ENCODE data around the gene GLUL.

Gene GLUL

GRCh38 chr1:182359645-182360044, 31.9 kb downstream of the GLUL start:
- H3K79me2 ChIP-seq (ENCODE audit: insufficient read depth, low read length): no peaks in the 10 kb centered on the region
- no peaks in the 10 kb centered on the region for H3K36me3 ChIP-seq (ENCODE audit: insufficient read depth, low read length)
- H4K20me1 ChIP-seq (ENCODE audit: insufficient read depth, low read length): no peaks in the 10 kb centered on the region
- DNase-seq (no peak), ATAC-seq (ENCODE audit: insufficient read depth, low read depth) (no peak)
- H3K9ac ChIP-seq (ENCODE audit: low read depth, low read length): no peak overlapping the region
- TF ChIP-seq EZH2 (IDR thresholded peaks at IDR 0.05; ENCODE audit: borderline replicate concordance, low read depth, low read length, severe bottlenecking) (no peak), CTCF (IDR thresholded peaks at IDR 0.05; ENCODE audit: borderline replicate concordance, extremely low read depth, low read length, poor library complexity, severe bottlenecking) (no peak)
- H3K4me2 ChIP-seq (ENCODE audit: insufficient read depth, low read length): no peak overlapping the region
- H2AFZ ChIP-seq (ENCODE audit: low read depth, low read length): no peak overlapping the region
- H3K27ac ChIP-seq (ENCODE audit: low read length): no peak overlapping the region
- H3K27me3 ChIP-seq (ENCODE audit: insufficient read depth, low read length, poor library complexity): no peaks in the 10 kb centered on the region
- H3K4me1 ChIP-seq (ENCODE audit: insufficient read depth, low read length): no peaks in the 10 kb centered on the region
- no peaks in the 10 kb centered on the region for H3K9me3 ChIP-seq (ENCODE audit: insufficient read depth, low read length, severe bottlenecking)
- H3K4me3 ChIP-seq (ENCODE audit: low read depth in 1 of 2, low read length in 2 of 2): no peak overlapping the region

- no peak overlapping the region for H2AFZ ChIP-seq (ENCODE audit: low read depth, low read length)
- no peaks in the 10 kb centered on the region for H4K20me1 ChIP-seq (ENCODE audit: insufficient read depth, low read length)
- H3K27ac ChIP-seq (ENCODE audit: low read length): no peak overlapping the region
- no peak for ATAC-seq (ENCODE audit: insufficient read depth, low read depth)
- DNase-seq: no peak
- no peaks in the 10 kb centered on the region for H3K27me3 ChIP-seq (ENCODE audit: insufficient read depth, low read length, poor library complexity)
- TF ChIP-seq EZH2 (IDR thresholded peaks at IDR 0.05; ENCODE audit: borderline replicate concordance, low read depth, low read length, severe bottlenecking): no peak
- no peak for TF ChIP-seq CTCF (IDR thresholded peaks at IDR 0.05; ENCODE audit: borderline replicate concordance, extremely low read depth, low read length, poor library complexity, severe bottlenecking)
- H3K36me3 ChIP-seq (ENCODE audit: insufficient read depth, low read length): no peaks in the 10 kb centered on the region
- H3K9ac ChIP-seq (ENCODE audit: low read depth, low read length): no peak overlapping the region
- no peaks in the 10 kb centered on the region for H3K79me2 ChIP-seq (ENCODE audit: insufficient read depth, low read length)
- no peak overlapping the region for H3K4me3 ChIP-seq (ENCODE audit: low read depth in 1 of 2, low read length in 2 of 2)
- H3K4me2 ChIP-seq (ENCODE audit: insufficient read depth, low read length): no peak overlapping the region
- H3K9me3 ChIP-seq (ENCODE audit: insufficient read depth, low read length, severe bottlenecking): no peaks in the 10 kb centered on the region
- H3K4me1 ChIP-seq (ENCODE audit: insufficient read depth, low read length): no peaks in the 10 kb centered on the region
Observed at GRCh38 chr1:182357913-182358312, 33.7 kb downstream of the GLUL start.

GRCh38 chr1:182357171-182357570, 34.4 kb downstream of the GLUL start:
- Histone ChIP-seq H3K27ac (ENCODE audit: low read length) (no peak overlapping the region), H3K79me2 (ENCODE audit: insufficient read depth, low read length) (no peaks in the 10 kb centered on the region), H3K4me3 (ENCODE audit: low read depth in 1 of 2, low read length in 2 of 2) (no peak overlapping the region), H4K20me1 (ENCODE audit: insufficient read depth, low read length) (no peaks in the 10 kb centered on the region), H3K9me3 (ENCODE audit: insufficient read depth, low read length, severe bottlenecking) (no peaks in the 10 kb centered on the region), H3K4me2 (ENCODE audit: insufficient read depth, low read length) (no peak overlapping the region), H2AFZ (ENCODE audit: low read depth, low read length) (no peak overlapping the region), H3K36me3 (ENCODE audit: insufficient read depth, low read length) (no peaks in the 10 kb centered on the region), H3K27me3 (ENCODE audit: insufficient read depth, low read length, poor library complexity) (no peaks in the 10 kb centered on the region), H3K9ac (ENCODE audit: low read depth, low read length) (no peak overlapping the region), H3K4me1 (ENCODE audit: insufficient read depth, low read length) (no peaks in the 10 kb centered on the region)
- TF ChIP-seq CTCF (IDR thresholded peaks at IDR 0.05; ENCODE audit: borderline replicate concordance, extremely low read depth, low read length, poor library complexity, severe bottlenecking) (no peak), EZH2 (IDR thresholded peaks at IDR 0.05; ENCODE audit: borderline replicate concordance, low read depth, low read length, severe bottlenecking) (no peak)
- DNase-seq: peak; percentile 22
- peak; percentile 47; the same call in 1 of the 3 replicates for ATAC-seq (ENCODE audit: insufficient read depth, low read depth)

- Histone ChIP-seq H3K27me3 (ENCODE audit: insufficient read depth, low read length, poor library complexity) (no peaks in the 10 kb centered on the region), H3K4me1 (ENCODE audit: insufficient read depth, low read length) (no peaks in the 10 kb centered on the region), H3K4me3 (ENCODE audit: low read depth in 1 of 2, low read length in 2 of 2) (no peak overlapping the region), H3K79me2 (ENCODE audit: insufficient read depth, low read length) (no peaks in the 10 kb centered on the region), H4K20me1 (ENCODE audit: insufficient read depth, low read length) (no peaks in the 10 kb centered on the region), H3K27ac (ENCODE audit: low read length) (no peak overlapping the region), H3K4me2 (ENCODE audit: insufficient read depth, low read length) (no peak overlapping the region), H2AFZ (ENCODE audit: low read depth, low read length) (no peak overlapping the region), H3K9ac (ENCODE audit: low read depth, low read length) (no peak overlapping the region), H3K36me3 (ENCODE audit: insufficient read depth, low read length) (no peaks in the 10 kb centered on the region), H3K9me3 (ENCODE audit: insufficient read depth, low read length, severe bottlenecking) (no peaks in the 10 kb centered on the region)
- TF ChIP-seq EZH2 (IDR thresholded peaks at IDR 0.05; ENCODE audit: borderline replicate concordance, low read depth, low read length, severe bottlenecking) (no peak), CTCF (IDR thresholded peaks at IDR 0.05; ENCODE audit: borderline replicate concordance, extremely low read depth, low read length, poor library complexity, severe bottlenecking) (no peak)
- DNase-seq (no peak), ATAC-seq (ENCODE audit: insufficient read depth, low read depth) (no peak)
Observed at GRCh38 chr1:182355723-182356098, 35.9 kb downstream of the GLUL start.

Measured in DND-41 (cell line).